Heart left ventricle (tissue), 16 donors: ENCODE results near the gene ANXA6. TPM values are rescaled to one million over a fixed set of nuclear protein-coding genes. Genes with fewer than 3 reads are reported as not detected.

Source experiments
- ATAC-seq, 4 donors: fragments of 200-7000 bp; cut with Tn5 transposase; one replicate each; pipeline ENCODE4 v1.9.1; 2020 to 2022; ENCODE audit warnings: moderate library complexity in 4 of 4, mild to moderate bottlenecking in 3 of 4, moderate number of reproducible peaks in 1 of 4
- DNase-seq, 5 donors: peaks; one replicate each; pipeline ENCODE4 v3.0.0-alpha.2; 2020
- H3K27ac ChIP-seq, 12 donors: fragments of 200-600 bp; sonication (generic) in 4 of 12; one replicate each; pipeline versions ENCODE4 v1.5.0 to v1.8.0; 2016 to 2022; ENCODE audit warnings: mild to moderate bottlenecking in 2 of 12
- H3K27me3 ChIP-seq, 9 donors: fragments of 200-600 bp; sonication (generic) in 2 of 9; one replicate each; pipeline versions ENCODE4 v1.5.1 to v1.8.0; 2016 to 2022; ENCODE audit warnings: mild to moderate bottlenecking in 3 of 9
- H3K36me3 ChIP-seq, 9 donors: fragments of 200-600 bp; sonication (generic) in 2 of 9; one replicate each; pipeline versions ENCODE4 v1.5.0 to v1.8.0; 2018 to 2022; ENCODE audit warnings: mild to moderate bottlenecking in 2 of 9
- H3K4me1 ChIP-seq, 12 donors: fragments of 200-600 bp; sonication (generic) in 4 of 12; one replicate each; pipeline versions ENCODE4 v1.5.0 to v1.8.0; 2016 to 2022; ENCODE audit warnings: mild to moderate bottlenecking in 3 of 12
- H3K4me3 ChIP-seq, 12 donors: fragments of 200-600 bp; sonication (generic) in 4 of 12; one replicate each; pipeline versions ENCODE4 v1.5.0 to v1.8.0; 2017 to 2022; ENCODE audit warnings: mild to moderate bottlenecking in 9 of 12, moderate library complexity in 4 of 12
- H3K9me3 ChIP-seq, 12 donors: fragments of 200-600 bp; sonication (generic) in 4 of 12; one replicate each; pipeline versions ENCODE4 v1.5.0 to v1.8.0; 2016 to 2022; ENCODE audit warnings: mild to moderate bottlenecking in 1 of 12
- POLR2A ChIP-seq, 2 donors: fragments of 450-650 bp; IDR thresholded peaks; one replicate each; pipeline ENCODE4 v1.6.1; 2017; ENCODE audit warnings: antibody characterized with exemption in 2 of 2, mild to moderate bottlenecking in 2 of 2, moderate library complexity in 2 of 2
- WGBS, 4 donors: extraction: QIAGEN DNeasy Blood & Tissue Kit in 2 of 4; methylation state at CpG; one replicate each; pipeline versions ENCODE4 v1.1.5 to v1.1.7; 2013 to 2018; 5-methylcytosine and 5-hydroxymethylcytosine counted together
- intact Hi-C, 10 donors: fragments of 100-400 bp; cut with DNase I; formaldehyde crosslinking; loops; one replicate each; pipeline versions ENCODE4 v1.11.1 to v1.14.2; 2022
- polyA plus RNA-seq, 2 donors: library from polyadenylated mRNA; stranded (reverse); fragments of 200-250 nt; gene quantifications; one replicate each; pipeline ENCODE4 v1.2.3, GENCODE V29; 2013
- total RNA-seq, 9 donors: library from RNA; depleted of rRNA in 2 of 9; stranded (reverse); fragments of >200 nt in 2 of 9; fragmentation: NEBNext Ultra II Directional in 3 of 9; extraction: Animal tissue kit (Norgen Biotek cat#: 25700) in 3 of 9; gene quantifications; one replicate each; pipeline versions ENCODE4 v1.1.0 to v1.2.4, GENCODE V29; 2016 to 2023
- TF ChIP-seq, protein P1 (sequence below), 12 donors: fragments of 200-600 bp; sonication (generic) in 4 of 12; IDR thresholded peaks; one replicate each; pipeline versions ENCODE4 v1.5.0 to v1.8.0; 2018 to 2022; ENCODE audit warnings: antibody characterized with exemption in 12 of 12, mild to moderate bottlenecking in 5 of 12
- donor health status: ischemic (EF 13 %, LVEDD 7.1; RV severe dilation, severe dysfunction).
- donor health status: healthy with polysubstance abuse.
- donor health status: DM: no; HTN: yes; CAD: no.
- donor health status: DM: no; HTN: no; CAD: no.
- donor health status: ischemic (EF 25% LVEDD 6.9; RV normal size, moderate dysfunction).
- donor health status: ischemic (EF 25% LVEDD 5.7; RV mildly dilated, moderate dysfunction).
- donor health status: healthy.
- donor health status: DM: yes; HTN: yes; CAD: no.
- donor health status: ischemic (EF 35%, LVEDD 5.7; RV mildly dilated, moderate dysfunction).
- donor health status: nonischemic (EF 11% LVEDD 7.7; RV severe dilation, severe dysfunction).
- donor health status: DM: yes; HTN: yes; CAD: no.
- donor health status: PGD.
- donor health status: ischemic (EF 29% LVEDD 5.4; RV normal size, mild dysfunction).
- donor health status: nonischemic (EF 23%, LVEDD 6.1; RV moderate dilation, normal function).

Gene ANXA6
- total and polyA plus RNA-seq, 11 donors: 171 to 287 (median 202) TPM

GRCh38 chr5:151051066-151051930 is 106.3 kb downstream of the ANXA6 start:
- no peaks in the 10 kb centered on the region for H3K27me3 ChIP-seq
- H3K36me3 ChIP-seq: peaks cover 0 to 94% (median 88%) of the 10 kb centered on the region in 9 donors
- peak overlapping the region in 4 of 12 donors; percentile 23 to 50 (median 40) for H3K27ac ChIP-seq
- ATAC-seq (peak; percentile 35 to 88 (median 84)), DNase-seq (peak; percentile 82 to 87 (median 84))
- no peaks in the 10 kb centered on the region for H3K9me3 ChIP-seq
- no peak overlapping the region for H3K4me3 ChIP-seq
- intact Hi-C loops: loop anchor here (1.0 to 5.0 kb wide), 8 partner anchors 64 to 191 kb away; no protein-coding TSS in a partner anchor
- H3K4me1 ChIP-seq: peaks cover 0 to 31% (median 7%) of the 10 kb centered on the region in 12 donors
- no peak for TF ChIP-seq POLR2A (IDR thresholded peaks at IDR 0.05)
- TF ChIP-seq, protein P1, sequence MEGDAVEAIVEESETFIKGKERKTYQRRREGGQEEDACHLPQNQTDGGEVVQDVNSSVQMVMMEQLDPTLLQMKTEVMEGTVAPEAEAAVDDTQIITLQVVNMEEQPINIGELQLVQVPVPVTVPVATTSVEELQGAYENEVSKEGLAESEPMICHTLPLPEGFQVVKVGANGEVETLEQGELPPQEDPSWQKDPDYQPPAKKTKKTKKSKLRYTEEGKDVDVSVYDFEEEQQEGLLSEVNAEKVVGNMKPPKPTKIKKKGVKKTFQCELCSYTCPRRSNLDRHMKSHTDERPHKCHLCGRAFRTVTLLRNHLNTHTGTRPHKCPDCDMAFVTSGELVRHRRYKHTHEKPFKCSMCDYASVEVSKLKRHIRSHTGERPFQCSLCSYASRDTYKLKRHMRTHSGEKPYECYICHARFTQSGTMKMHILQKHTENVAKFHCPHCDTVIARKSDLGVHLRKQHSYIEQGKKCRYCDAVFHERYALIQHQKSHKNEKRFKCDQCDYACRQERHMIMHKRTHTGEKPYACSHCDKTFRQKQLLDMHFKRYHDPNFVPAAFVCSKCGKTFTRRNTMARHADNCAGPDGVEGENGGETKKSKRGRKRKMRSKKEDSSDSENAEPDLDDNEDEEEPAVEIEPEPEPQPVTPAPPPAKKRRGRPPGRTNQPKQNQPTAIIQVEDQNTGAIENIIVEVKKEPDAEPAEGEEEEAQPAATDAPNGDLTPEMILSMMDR (IDR thresholded peaks at IDR 0.05): peak; percentile 77 to 92 (median 88)
- 66 to 70% (median 68%) methylated on average over 6 of the region's 6 CpGs for WGBS, 4 donors

Other genes with a start within 250 kb of the ANXA6 start
- gene GPX3, start 137.2 kb downstream of the ANXA6 start, total RNA-seq: 1,000 to 10,000 TPM in 2 of 9 donors, 100 to 1,000 TPM in 7; 416 to 1,563 (median 738) TPM
- gene GPX3, start 137.2 kb downstream of the ANXA6 start, polyA plus RNA-seq: 1,000 to 10,000 TPM in 1 of 2 donors, 100 to 1,000 TPM in 1; 819 to 1,415 TPM
- gene TNIP1, start 76.7 kb downstream of the ANXA6 start, total RNA-seq: 100 to 1,000 TPM in 8 of 9 donors, 10 to 100 TPM in 1; 86.0 to 180 (median 122) TPM
- 10 to 100 TPM; 97.1 to 97.6 TPM for gene TNIP1, start 76.7 kb downstream of the ANXA6 start, polyA plus RNA-seq
- gene CCDC69, start 66.3 kb upstream of the ANXA6 start, total RNA-seq: 100 to 1,000 TPM in 7 of 9 donors, 10 to 100 TPM in 2; 82.5 to 207 (median 119) TPM
- gene CCDC69, start 66.3 kb upstream of the ANXA6 start, polyA plus RNA-seq: 100 to 1,000 TPM in 1 of 2 donors, 10 to 100 TPM in 1; 92.9 to 245 TPM
- gene GM2A, start 95.4 kb upstream of the ANXA6 start, total RNA-seq: 10 to 100 TPM; 27.5 to 71.4 (median 40.1) TPM
- 10 to 100 TPM; 22.8 to 31.6 TPM for gene GM2A, start 95.4 kb upstream of the ANXA6 start, polyA plus RNA-seq
- gene SLC36A3, start 146.0 kb upstream of the ANXA6 start, total RNA-seq: not detected
- gene SLC36A3, start 146.0 kb upstream of the ANXA6 start, polyA plus RNA-seq: not detected
- gene SLC36A2, start 189.8 kb upstream of the ANXA6 start, total RNA-seq: under 1 TPM in 3 of 9 donors, not detected in 6; 0.10 to 0.25 (median 0.14) TPM
- under 1 TPM; 0.03 to 0.15 TPM for gene SLC36A2, start 189.8 kb upstream of the ANXA6 start, polyA plus RNA-seq